Fibroblast of lung (primary cell): ENCODE data around the gene RPL10A.

Experiments used
- EZH2 ChIP-seq: IDR thresholded peaks from 2 replicates; pipeline ENCODE4 v1.5.1; 2012; ENCODE audit warnings: low read length, control low read depth, mild to moderate bottlenecking; ENCODE audit errors: missing control alignments
- TF ChIP-seq, protein P1 (sequence below), 2 donors: IDR thresholded peaks in 1 of 2; conservative IDR thresholded peaks in 1 of 2; 1 replicate in 1 of 2; 2 replicates in 1 of 2; pipeline ENCODE4 v1.5.1; 2011 to 2012; ENCODE audit warnings: low read length in 2 of 2, control low read depth in 1 of 2, inconsistent platforms in 1 of 2, low read depth in 1 of 2, mild to moderate bottlenecking in 1 of 2

DNA sequence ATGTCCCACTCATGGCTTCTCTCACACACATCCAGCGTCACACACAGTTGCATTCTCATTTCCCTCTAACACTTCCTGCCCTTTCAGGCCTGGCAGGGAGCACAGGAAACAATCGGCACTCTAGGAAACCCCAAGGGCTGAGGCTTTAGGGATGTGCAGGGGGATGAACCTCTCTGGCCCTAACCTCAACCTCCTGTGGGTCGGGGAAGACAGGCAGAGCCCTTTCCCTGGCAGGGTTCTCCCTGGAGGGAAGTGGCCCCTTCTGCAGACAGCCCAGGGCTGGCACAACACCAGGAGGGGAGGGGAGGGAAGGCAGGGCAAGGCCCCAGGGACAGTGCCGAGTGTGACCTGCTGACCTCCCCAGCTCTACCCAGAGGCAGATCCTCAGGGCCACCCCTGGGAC is 26.0 kb downstream of the RPL10A start:
- TF ChIP-seq, protein P1, sequence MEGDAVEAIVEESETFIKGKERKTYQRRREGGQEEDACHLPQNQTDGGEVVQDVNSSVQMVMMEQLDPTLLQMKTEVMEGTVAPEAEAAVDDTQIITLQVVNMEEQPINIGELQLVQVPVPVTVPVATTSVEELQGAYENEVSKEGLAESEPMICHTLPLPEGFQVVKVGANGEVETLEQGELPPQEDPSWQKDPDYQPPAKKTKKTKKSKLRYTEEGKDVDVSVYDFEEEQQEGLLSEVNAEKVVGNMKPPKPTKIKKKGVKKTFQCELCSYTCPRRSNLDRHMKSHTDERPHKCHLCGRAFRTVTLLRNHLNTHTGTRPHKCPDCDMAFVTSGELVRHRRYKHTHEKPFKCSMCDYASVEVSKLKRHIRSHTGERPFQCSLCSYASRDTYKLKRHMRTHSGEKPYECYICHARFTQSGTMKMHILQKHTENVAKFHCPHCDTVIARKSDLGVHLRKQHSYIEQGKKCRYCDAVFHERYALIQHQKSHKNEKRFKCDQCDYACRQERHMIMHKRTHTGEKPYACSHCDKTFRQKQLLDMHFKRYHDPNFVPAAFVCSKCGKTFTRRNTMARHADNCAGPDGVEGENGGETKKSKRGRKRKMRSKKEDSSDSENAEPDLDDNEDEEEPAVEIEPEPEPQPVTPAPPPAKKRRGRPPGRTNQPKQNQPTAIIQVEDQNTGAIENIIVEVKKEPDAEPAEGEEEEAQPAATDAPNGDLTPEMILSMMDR (conservative IDR thresholded peaks at IDR 0.05 in 1 of 2, IDR thresholded peaks at IDR 0.05 in 1 of 2; ENCODE audit: low read depth in 1 of 2, low read length in 2 of 2): no peak
- no peak for TF ChIP-seq EZH2
